Stimulated activated CD4-positive, alpha-beta T cell treated with anti-CD3 and anti-CD28 coated beads, Interleukin-2, amount 100 ng/mL, for 24 hours (primary cell): Measurements from ENCODE around the gene CDC25B.
A peak's percentile ranks its signal among the peaks of the same experiment; 100 is the strongest.

Source experiments
- DNase-seq, 2 donors: peaks; one replicate each; pipeline ENCODE4 v3.0.0-alpha.2; 2020

Gene CDC25B

GRCh38 chr20:3795511-3796468 lies at the start of gene CDC25B:
Gene CDC25B, plus strand, starts transcription at chr20:3796310. Its CDS starts 222 bp downstream, at chr20:3796532.
- peak; percentile 91 to 94 for DNase-seq

- DNase-seq = no peak
These were observed 48.6 kb upstream of the CDC25B start for GRCh38 chr20:3747471-3747870.

GRCh38 chr20:3748073-3748472 lies 48.0 kb upstream of the CDC25B start:
- DNase-seq = no peak

GRCh38 chr20:3749087-3749688 lies 46.9 kb upstream of the CDC25B start:
- no peak for DNase-seq

GRCh38 chr20:3749689-3750531 lies 46.2 kb upstream of the CDC25B start:
- DNase-seq = peak; percentile 40 to 57

- DNase-seq = no peak
These were observed 44.8 kb upstream of the CDC25B start for GRCh38 chr20:3751305-3751674.

- peak; percentile 61 to 66 for DNase-seq
These were observed 44.3 kb upstream of the CDC25B start for GRCh38 chr20:3751675-3752385.

GRCh38 chr20:3752386-3752759 lies 43.7 kb upstream of the CDC25B start:
- no peak for DNase-seq

- DNase-seq = peak; percentile 61 to 69
These were observed 43.0 kb upstream of the CDC25B start for GRCh38 chr20:3753098-3753497.

GRCh38 chr20:3753501-3754275 lies 42.4 kb upstream of the CDC25B start:
- no peak for DNase-seq

GRCh38 chr20:3754276-3754630 lies 41.9 kb upstream of the CDC25B start:
- no peak for DNase-seq

GRCh38 chr20:3755269-3755668 lies 40.8 kb upstream of the CDC25B start:
- no peak for DNase-seq

- DNase-seq = no peak
These were observed 40.2 kb upstream of the CDC25B start for GRCh38 chr20:3755814-3756480.

GRCh38 chr20:3757268-3757667 lies 38.8 kb upstream of the CDC25B start:
- DNase-seq = no peak

GRCh38 chr20:3758566-3758965 lies 37.5 kb upstream of the CDC25B start:
- DNase-seq = no peak

GRCh38 chr20:3759316-3759823 lies 36.7 kb upstream of the CDC25B start:
- DNase-seq = no peak

GRCh38 chr20:3759884-3760283 lies 36.2 kb upstream of the CDC25B start:
- no peak for DNase-seq

- DNase-seq = no peak
These were observed 35.3 kb upstream of the CDC25B start for GRCh38 chr20:3760655-3761348.

- no peak for DNase-seq
These were observed 32.2 kb upstream of the CDC25B start for GRCh38 chr20:3763671-3764601.
